PC-9 (cell line): ENCODE measurements around the gene NSMCE4A.

ENCODE experiments used
- CTCF ChIP-seq: fragments of 200-600 bp; sonication (generic); conservative IDR thresholded peaks from 2 replicates; pipeline ENCODE4 v1.6.1; 2017; ENCODE audit warnings: mixed run types, antibody characterized with exemption, mild to moderate bottlenecking, moderate library complexity
- EZH2 ChIP-seq: fragments of 200-600 bp; sonication (generic); IDR thresholded peaks from 2 replicates; pipeline ENCODE4 v1.8.0; 2017; ENCODE audit warnings: antibody characterized with exemption, low read depth

DNA sequence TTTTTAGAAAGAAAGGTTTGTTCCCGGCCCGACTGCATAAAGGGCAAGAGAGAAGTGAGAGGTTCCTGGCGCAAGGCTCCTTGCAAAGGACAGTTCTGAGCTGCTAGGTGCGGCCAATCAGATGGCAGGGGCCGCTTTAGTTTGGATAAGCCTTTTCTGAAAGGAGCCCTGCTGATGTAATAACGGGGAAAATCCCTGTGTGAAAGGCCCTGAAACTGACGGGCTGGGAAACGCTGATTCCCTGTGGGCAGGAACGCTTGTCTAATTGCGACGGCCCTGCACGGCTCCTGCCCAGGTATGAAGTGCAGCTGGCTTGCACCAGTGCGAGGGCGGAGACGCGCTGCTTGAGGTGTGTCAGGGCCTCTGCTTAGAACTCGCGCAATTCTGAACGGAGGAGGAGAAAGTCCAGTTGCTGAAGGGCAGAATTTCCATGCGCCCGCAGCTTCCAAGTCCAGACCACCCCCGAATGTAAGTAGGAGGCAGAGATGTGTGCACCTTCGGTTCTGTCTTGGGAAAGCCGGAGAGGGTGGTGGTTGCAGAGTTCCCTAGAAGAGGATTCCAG lies 44.5 kb upstream of the NSMCE4A start:
- TF ChIP-seq CTCF, result no peak
- TF ChIP-seq EZH2, result no peak
